HepG2 (cell line): ENCODE results near the gene MGAT5. TPM values are rescaled to one million over a fixed set of nuclear protein-coding genes. Genes with fewer than 3 reads are reported as not detected.

Experiments
- ATAC-seq: fragments of 200-7000 bp; cut with Tn5 transposase; 3 replicates; pipeline ENCODE4 v1.9.1; 2020; ENCODE audit warnings: mild to moderate bottlenecking, moderate library complexity
- BruUV-seq: library from RNA; stranded (reverse); fragments of 400-500 nt; replicated peaks from 2 replicates; lab custom pipeline; 2021; lab: Mats Ljungman, UMichigan
- CTCF ChIA-PET: fragments of 300-600 bp; formaldehyde crosslinking; extraction: SDS; loops from one replicate; lab custom pipeline; 2021; ENCODE audit warnings: low total read pairs, inconsistent platforms, low intra/inter-chr PET ratio; lab: Yijun Ruan, JAX
- POLR2A ChIA-PET: fragments of 350-600 bp; sonication (Branson Sonifier 250); formaldehyde crosslinking; loops from one replicate; lab custom pipeline; 2020; ENCODE audit warnings: antibody characterized with exemption, inconsistent platforms; lab: Yijun Ruan, JAX
- DNase-seq: peaks from one replicate; pipeline ENCODE4 v3.0.0-alpha.2; 2015; ENCODE audit warnings: low spot score
- FAIRE-seq: peaks from 3 replicates; lab custom pipeline; 2011; peaks lifted over from hg19 to GRCh38; lab: Jason Lieb, UNC
- H2AFZ ChIP-seq: one replicate; pipeline ENCODE4 v1.6.1; 2011; ENCODE audit warnings: low read length, inconsistent platforms
- H3K27ac ChIP-seq: fragments of 300-600 bp; 3 replicates; pipeline ENCODE4 v1.8.0; 2011; ENCODE audit warnings: mixed run types, mild to moderate bottlenecking, mixed read lengths, low read length, inconsistent platforms; ENCODE audit not compliant: insufficient read depth; ENCODE audit errors: extremely low read length
- H3K27me3 ChIP-seq, 2 experiments: fragments of 200-600 bp in 1 of 2; 2 replicates in 1 of 2; 3 replicates in 1 of 2; pipeline versions ENCODE4 v1.6.0 to v1.8.0; 2011; ENCODE audit warnings: low read length in 2 of 2, mild to moderate bottlenecking in 2 of 2, moderate library complexity in 2 of 2, inconsistent platforms in 1 of 2; ENCODE audit not compliant: insufficient read depth in 2 of 2, control insufficient read depth in 1 of 2
- H3K36me3 ChIP-seq, 2 experiments: fragments of 200-600 bp in 1 of 2; replicated peaks in 1 of 2; 2 replicates in 1 of 2; 3 replicates in 1 of 2; pipeline versions ENCODE4 v1.5.1 to v1.8.0; 2011; ENCODE audit warnings: low read length in 2 of 2, inconsistent platforms in 1 of 2; ENCODE audit not compliant: insufficient read depth in 2 of 2, control insufficient read depth in 1 of 2
- H3K4me1 ChIP-seq: 2 replicates; pipeline ENCODE4 v1.5.1; 2012; ENCODE audit warnings: low read length, inconsistent platforms; ENCODE audit not compliant: insufficient read depth
- H3K4me2 ChIP-seq: 2 replicates; pipeline ENCODE4 v1.6.0; 2011; ENCODE audit warnings: low read depth, low read length, inconsistent platforms
- H3K4me3 ChIP-seq, 3 experiments: fragments of 200-600 bp in 1 of 3; sonication (generic), shearing (Covaris generic) in 1 of 3; replicated peaks in 1 of 3; 2 replicates each; pipeline ENCODE4 v1.5.1; 2011 to 2016; ENCODE audit warnings: low read length in 3 of 3, inconsistent platforms in 2 of 3, low read depth in 2 of 3, mild to moderate bottlenecking in 2 of 3, control low read depth in 1 of 3, mixed read lengths in 1 of 3; ENCODE audit not compliant: insufficient read depth in 1 of 3
- H3K79me2 ChIP-seq: one replicate; pipeline ENCODE4 v1.6.1; 2011; ENCODE audit warnings: low read length, inconsistent platforms; ENCODE audit not compliant: insufficient read depth
- H3K9ac ChIP-seq: 2 replicates; pipeline ENCODE4 v1.6.0; 2011; ENCODE audit warnings: mild to moderate bottlenecking, low read depth, low read length, inconsistent platforms; ENCODE audit not compliant: insufficient read depth
- H3K9me3 ChIP-seq: 2 replicates; pipeline ENCODE4 v1.5.1; 2012; ENCODE audit warnings: mild to moderate bottlenecking, low read length
- H4K20me1 ChIP-seq: 2 replicates; pipeline ENCODE4 v1.6.0; 2011; ENCODE audit warnings: inconsistent platforms, mild to moderate bottlenecking, low read length, moderate library complexity; ENCODE audit not compliant: insufficient read depth
- ARNT ChIP-seq: fragments of 450-650 bp; IDR thresholded peaks from 2 replicates; pipeline ENCODE4 v1.6.1; 2017
- CEBPB ChIP-seq: IDR thresholded peaks from 2 replicates; pipeline ENCODE4 v1.6.1; 2011; ENCODE audit warnings: low read depth, low read length, improper control_type of control experiment, borderline replicate concordance
- CEBPG ChIP-seq: IDR thresholded peaks from 2 replicates; pipeline ENCODE4 v1.6.1; 2016
- NR3C1 ChIP-seq: sonication (generic); formaldehyde crosslinking; IDR thresholded peaks from 2 replicates; pipeline ENCODE4 v1.4.0; 2020; ENCODE audit warnings: missing genetic modification reagents
- SP140L ChIP-seq: sonication (generic); formaldehyde crosslinking; IDR thresholded peaks from 2 replicates; pipeline ENCODE4 v1.4.0; 2020; ENCODE audit warnings: missing genetic modification reagents, borderline replicate concordance
- ZNF33B ChIP-seq: sonication (generic); formaldehyde crosslinking; IDR thresholded peaks from 2 replicates; pipeline ENCODE4 v1.5.1; 2020; ENCODE audit warnings: mild to moderate bottlenecking, missing genetic modification reagents
- ZNF549 ChIP-seq: sonication (generic); formaldehyde crosslinking; IDR thresholded peaks from 2 replicates; pipeline ENCODE4 v1.5.0; 2020; ENCODE audit warnings: missing genetic modification reagents
- ZNF839 ChIP-seq: sonication (generic); formaldehyde crosslinking; IDR thresholded peaks from 2 replicates; pipeline ENCODE4 v1.4.0; 2020; ENCODE audit warnings: missing genetic modification reagents, mild to moderate bottlenecking, borderline replicate concordance
- ZNF878 ChIP-seq: sonication (generic); formaldehyde crosslinking; IDR thresholded peaks from 2 replicates; pipeline ENCODE4 v1.8.1; 2023; ENCODE audit warnings: mild to moderate bottlenecking, missing genetic modification reagents, moderate library complexity
- WGBS: methylation state at CpG from one replicate; pipeline ENCODE4 v1.1.6; 2017; ENCODE audit warnings: low lambda C conversion rate; 5-methylcytosine and 5-hydroxymethylcytosine counted together
- in situ Hi-C: cut with HindIII; loops from 2 replicates; pipeline ENCODE4 v1.10.0; 2017; ENCODE audit warnings: low pct_unique_long_range_greater_than_20kb; ENCODE audit not compliant: extremely low pct_ligation_motif_present
- intact Hi-C: fragments of 100-400 bp; cut with micrococcal nuclease; formaldehyde crosslinking; loops from one replicate; pipeline ENCODE4 v1.10.0; 2022; ENCODE audit not compliant: unreplicated experiment
- polyA plus RNA-seq, 8 experiments: library from polyadenylated mRNA; depleted of rRNA in 3 of 8; stranded (reverse) in 7 of 8; unstranded in 1 of 8; fragments of >200 nt; fragmentation: Illumina TruSeq in 4 of 8; extraction: Trizol in 4 of 8; gene quantifications; 2 replicates each; pipeline versions ENCODE4 v1.2.1 to v1.2.3, GENCODE V29; 2011 to 2016; ENCODE audit warnings: low read depth in 4 of 8, missing spikeins in 1 of 8, mixed read lengths in 1 of 8; ENCODE audit not compliant: insufficient read depth in 1 of 8
- total RNA-seq, 5 experiments: library from RNA; depleted of rRNA; stranded (reverse); fragments of >200 nt; fragmentation: Illumina TruSeq; extraction: Trizol; gene quantifications; 2 replicates each; pipeline ENCODE4 v1.2.3, GENCODE V29; 2016; ENCODE audit warnings: low read depth in 1 of 5
- TF ChIP-seq, protein P1 (sequence below): IDR thresholded peaks from 2 replicates; pipeline ENCODE4 v1.6.1; 2016; ENCODE audit warnings: missing genetic modification reagents, missing compliant biosample characterization

Gene MGAT5
- total and polyA plus RNA-seq, 2 of the 13 experiments (the other 11 are each of a cell fraction or from before 2014, with no cell fraction given), result 33.1 to 60.2 TPM

- Histone ChIP-seq H3K9me3 (no peaks in the 10 kb centered on the region), H4K20me1 (no peaks in the 10 kb centered on the region), H3K27ac (no peak overlapping the region), H3K4me2 (no peak overlapping the region), H3K4me1 (no peaks in the 10 kb centered on the region), H2AFZ (no peak overlapping the region), H3K27me3 (no peaks in the 10 kb centered on the region), H3K4me3 (no peak overlapping the region), H3K9ac (no peak overlapping the region), H3K79me2 (no peaks in the 10 kb centered on the region), H3K36me3 (peaks cover 0 to 12% of the 10 kb centered on the region in 2 experiments; a peak in 2 of 5 replicates)
- DNase-seq, result no peak
- intact Hi-C loops, result no loop called here
- in situ Hi-C loops, result no loop called here
- CTCF ChIA-PET, result no interaction called here
- TF ChIP-seq CEBPB, result peak; percentile 94
- TF ChIP-seq NR3C1 (CRISPR knock-in tag), result no peak
- peak; percentile 65; the same call in 1 of the 2 replicates for TF ChIP-seq CEBPG (CRISPR knock-in tag)
- no peak for FAIRE-seq
- POLR2A ChIA-PET, result no interaction called here
- 100% methylated on average over 2 of the region's 2 CpGs for WGBS
- no peak for ATAC-seq
- BruUV-seq, result no TSS peak
Measured at GRCh38 chr2:134327367-134327766, 73.5 kb downstream of the MGAT5 start.

DNA sequence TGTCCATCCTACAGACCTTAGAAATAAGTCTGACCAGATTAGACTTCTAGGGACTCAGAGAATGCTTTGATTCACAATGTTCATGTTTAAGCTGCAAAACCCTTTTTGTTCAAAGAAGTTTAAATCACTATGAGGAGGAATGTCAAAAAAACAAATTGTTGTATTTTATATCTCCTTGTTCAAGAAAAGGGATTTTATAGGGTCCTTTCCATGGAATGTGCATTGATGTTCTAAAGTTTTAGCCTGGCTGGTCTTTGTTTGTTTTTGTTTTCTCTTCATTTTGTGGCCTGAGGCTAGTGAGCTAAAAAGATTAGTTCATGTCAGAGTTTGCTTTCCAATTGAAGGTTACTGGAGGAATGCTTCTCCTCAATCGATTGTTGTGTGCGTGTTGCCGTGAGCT, 77.2 kb downstream of the MGAT5 start:
- 98% methylated on average over 3 of the region's 3 CpGs for WGBS
- in situ Hi-C loops, result no loop called here
- BruUV-seq, result no TSS peak

More for the DNA sequence above, 77.2 kb downstream of the MGAT5 start:
- Histone ChIP-seq H3K36me3 (peaks cover 0 to 8% of the 10 kb centered on the region in 2 experiments; a peak in 2 of 5 replicates), H4K20me1 (no peaks in the 10 kb centered on the region), H3K27ac (no peak overlapping the region), H3K4me2 (no peak overlapping the region), H3K9me3 (no peaks in the 10 kb centered on the region), H2AFZ (no peak overlapping the region), H3K4me1 (no peaks in the 10 kb centered on the region), H3K27me3 (no peaks in the 10 kb centered on the region), H3K79me2 (no peaks in the 10 kb centered on the region), H3K9ac (no peak overlapping the region), H3K4me3 (no peak overlapping the region)
- ChIA-PET CTCF (no interaction called here), POLR2A (no interaction called here)
- intact Hi-C loops, result no loop called here
- FAIRE-seq (no peak), ATAC-seq (no peak), DNase-seq (no peak)
- TF ChIP-seq ZNF878 (CRISPR knock-in tag) (no peak), ZNF839 (CRISPR knock-in tag) (no peak), ARNT (no peak), SP140L (CRISPR knock-in tag) (no peak), ZNF33B (CRISPR knock-in tag) (no peak), ZNF549 (CRISPR knock-in tag) (no peak)
- TF ChIP-seq, protein P1, sequence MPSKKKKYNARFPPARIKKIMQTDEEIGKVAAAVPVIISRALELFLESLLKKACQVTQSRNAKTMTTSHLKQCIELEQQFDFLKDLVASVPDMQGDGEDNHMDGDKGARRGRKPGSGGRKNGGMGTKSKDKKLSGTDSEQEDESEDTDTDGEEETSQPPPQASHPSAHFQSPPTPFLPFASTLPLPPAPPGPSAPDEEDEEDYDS (CRISPR knock-in tag), result no peak
